ENCODE measurements around the gene SELENOT. TPM values are rescaled to one million over a fixed set of nuclear protein-coding genes. Genes with fewer than 3 reads are reported as not detected.

The SELENOT gene
- total RNA-seq, 1 donor from 2014 or later: 88.7 TPM

- DNase-seq (ENCODE audit: low read depth in 2 of 2): no peak
Measured at GRCh38 chr3:150662410-150663200, 59.5 kb downstream of the SELENOT start.

GRCh38 chr3:150663461-150663860 lies 60.3 kb downstream of the SELENOT start:
- DNase-seq (ENCODE audit: low read depth in 2 of 2): no peak

- DNase-seq (ENCODE audit: low read depth in 2 of 2): no peak
Measured at GRCh38 chr3:150666167-150666566, 63.0 kb downstream of the SELENOT start.

GRCh38 chr3:150673966-150674365 lies 70.8 kb downstream of the SELENOT start:
- DNase-seq (ENCODE audit: low read depth in 2 of 2): no peak

- DNase-seq (ENCODE audit: low read depth in 2 of 2): no peak
Measured at GRCh38 chr3:150675587-150675986, 72.5 kb downstream of the SELENOT start.

Other genes with a start within 250 kb of the SELENOT start
- gene TSC22D2, start 195.0 kb upstream of the SELENOT start, total RNA-seq: 3.7 and 5.8 TPM in 2 replicates
- gene SERP1, start 56.8 kb upstream of the SELENOT start, total RNA-seq: 82.4 and 134 TPM in 2 replicates
- gene EIF2A, start 56.5 kb upstream of the SELENOT start, total RNA-seq: 117 and 221 TPM in 2 replicates
- gene ERICH6, start 100.6 kb downstream of the SELENOT start, total RNA-seq: not detected in 2 replicates
- 7.8 and 14.5 TPM in 2 replicates for gene SIAH2, start 159.8 kb downstream of the SELENOT start, total RNA-seq

All from lung microvascular endothelial cell (primary cell).